SHP77 (cell line): ENCODE measurements around the gene CLEC7A.

Experiments
- DNase-seq, 2 experiments: peaks; one replicate each; lab custom pipeline; 2025; lab: John Stamatoyannopoulos, UW

The CLEC7A gene

GRCh38 chr12:10130042-10130441 is at the start of gene CLEC7A:
TSS of gene CLEC7A (minus strand) at chr12:10130199. CDS start at chr12:10130082, 117 bp downstream.
- no peak for DNase-seq

GRCh38 chr12:10179776-10180181 is 49.8 kb upstream of the CLEC7A start:
- DNase-seq: no peak

- no peak for DNase-seq
Measured at GRCh38 chr12:10178821-10179220, 48.8 kb upstream of the CLEC7A start, which contains the start of gene TMEM52B. TSS of gene TMEM52B (plus strand) at chr12:10179032. CDS start at chr12:10179575, 543 bp downstream.

- DNase-seq: no peak
Measured at GRCh38 chr12:10175846-10176636, 46.0 kb upstream of the CLEC7A start.

GRCh38 chr12:10174986-10175614 is 45.1 kb upstream of the CLEC7A start:
- DNase-seq: no peak

GRCh38 chr12:10171973-10172728 is 42.2 kb upstream of the CLEC7A start, which contains the start of gene OLR1:
TSS of gene OLR1 (minus strand) at chr12:10172132. CDS start at chr12:10172077, 55 bp downstream.
- no peak for DNase-seq

- DNase-seq: no peak
Measured at GRCh38 chr12:10170216-10170615, 40.2 kb upstream of the CLEC7A start.

- no peak for DNase-seq
Measured at GRCh38 chr12:10169104-10169503, 39.1 kb upstream of the CLEC7A start.

- DNase-seq: no peak
Measured at GRCh38 chr12:10167599-10167998, 37.6 kb upstream of the CLEC7A start.

- no peak for DNase-seq
Measured at GRCh38 chr12:10165421-10165820, 35.4 kb upstream of the CLEC7A start.

GRCh38 chr12:10163084-10163483 is 33.1 kb upstream of the CLEC7A start:
- no peak for DNase-seq

GRCh38 chr12:10160617-10161385 is 30.8 kb upstream of the CLEC7A start:
- no peak for DNase-seq

- DNase-seq: no peak
Measured at GRCh38 chr12:10159280-10159679, 29.3 kb upstream of the CLEC7A start.

GRCh38 chr12:10158406-10158805 is 28.4 kb upstream of the CLEC7A start:
- DNase-seq: no peak

- DNase-seq: no peak
Measured at GRCh38 chr12:10155966-10156365, 26.0 kb upstream of the CLEC7A start.

- DNase-seq: no peak
Measured at GRCh38 chr12:10154145-10154496, 24.1 kb upstream of the CLEC7A start.

- DNase-seq: peak; percentile 19 to 37
Measured at GRCh38 chr12:10153271-10154144, 23.5 kb upstream of the CLEC7A start.

- DNase-seq: no peak
Measured at GRCh38 chr12:10151621-10152020, 21.6 kb upstream of the CLEC7A start.

- DNase-seq: no peak
Measured at GRCh38 chr12:10147714-10148403, 17.9 kb upstream of the CLEC7A start.

- no peak for DNase-seq
Measured at GRCh38 chr12:10142976-10143589, 13.1 kb upstream of the CLEC7A start.
